GM12892 (cell line): Measurements from ENCODE around the gene HLA-F.

Experiments used
- POLR2A ChIP-seq: IDR thresholded peaks from 2 replicates; pipeline ENCODE4 v1.6.1; 2011; ENCODE audit warnings: low read depth, low read length, control low read depth
- POLR2AphosphoS5 ChIP-seq: IDR thresholded peaks from 2 replicates; pipeline ENCODE4 v1.6.1; 2011; ENCODE audit warnings: low read depth, low read length, control low read depth
- TAF1 ChIP-seq: IDR thresholded peaks from 2 replicates; pipeline ENCODE4 v1.6.1; 2011; ENCODE audit warnings: low read depth, mild to moderate bottlenecking, control low read depth, low read length, borderline replicate concordance

- no peak for TF ChIP-seq POLR2A
- no peak for TF ChIP-seq POLR2AphosphoS5
- TF ChIP-seq TAF1, result no peak
Observed at GRCh38 chr6:29710281-29710941, 12.8 kb upstream of the HLA-F start.
